ENCODE results near the gene ACACB.

Gene ACACB

DNA sequence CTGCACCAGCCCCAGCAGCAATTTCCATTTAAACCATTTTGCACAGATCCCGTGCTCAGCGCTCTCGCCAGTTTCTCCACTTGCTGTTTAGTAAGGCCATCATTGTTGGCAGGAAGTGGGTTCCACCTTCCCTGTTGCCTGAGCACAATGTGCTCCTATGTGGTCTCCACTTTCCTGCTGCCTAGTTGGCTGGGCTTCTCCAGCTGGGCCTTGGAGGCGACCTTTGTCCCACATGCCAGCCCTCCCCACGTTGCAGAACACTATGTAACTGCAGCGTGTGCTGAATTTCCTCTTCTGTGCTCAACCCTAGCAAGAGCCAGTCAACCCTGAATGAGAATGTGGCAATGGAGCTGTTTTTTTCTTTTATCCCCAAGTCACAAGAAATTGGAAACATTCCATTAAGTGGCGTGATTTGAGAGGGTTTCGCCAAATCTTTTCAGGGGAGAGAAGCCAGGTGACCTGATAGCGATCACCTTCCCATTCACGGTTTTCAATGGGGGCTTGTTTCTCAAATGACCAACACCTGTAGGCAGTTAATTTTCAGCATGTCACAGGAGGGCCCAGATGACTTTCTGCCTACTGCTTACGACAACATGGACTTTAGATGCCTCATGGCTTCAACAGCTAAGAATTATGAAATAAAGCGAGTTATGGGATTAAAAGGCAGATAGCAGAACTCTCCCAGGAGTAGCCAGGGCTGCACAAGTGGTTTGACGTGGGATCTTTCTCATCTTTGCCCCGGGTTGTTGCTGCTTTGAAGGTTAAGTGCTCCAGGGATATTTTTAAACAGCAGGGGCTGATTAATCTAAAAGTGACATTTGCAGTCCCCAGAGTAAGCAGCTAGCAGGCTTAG lies at the start of gene ACACB:
Gene ACACB (plus strand): TSS at position 830 of the 853 bp plus-strand sequence. CDS start 22,819 bp downstream, outside the sequence.
- no peak for DNase-seq

GRCh38 chr12:109069307-109070271 lies 46.8 kb upstream of the ACACB start:
- DNase-seq, result no peak

DNA sequence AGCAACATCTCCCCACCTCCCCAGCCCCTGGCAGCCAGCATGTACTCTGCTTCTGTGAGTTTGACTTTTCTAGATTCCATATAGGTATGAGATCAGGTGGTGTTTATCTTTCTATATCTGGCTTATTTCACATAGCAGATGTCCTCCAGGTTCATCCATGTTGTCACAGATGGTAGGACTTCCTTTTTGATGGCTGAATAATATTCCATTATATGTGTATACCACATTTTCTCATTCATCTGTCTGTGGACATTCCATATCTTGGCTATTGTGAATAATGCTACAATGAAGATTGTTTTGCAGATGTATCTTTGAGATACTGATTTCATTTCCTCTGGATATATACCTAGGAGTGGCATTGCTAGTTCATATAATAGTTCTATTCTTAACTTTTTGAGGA lies 41.5 kb upstream of the ACACB start:
- DNase-seq, result no peak

DNA sequence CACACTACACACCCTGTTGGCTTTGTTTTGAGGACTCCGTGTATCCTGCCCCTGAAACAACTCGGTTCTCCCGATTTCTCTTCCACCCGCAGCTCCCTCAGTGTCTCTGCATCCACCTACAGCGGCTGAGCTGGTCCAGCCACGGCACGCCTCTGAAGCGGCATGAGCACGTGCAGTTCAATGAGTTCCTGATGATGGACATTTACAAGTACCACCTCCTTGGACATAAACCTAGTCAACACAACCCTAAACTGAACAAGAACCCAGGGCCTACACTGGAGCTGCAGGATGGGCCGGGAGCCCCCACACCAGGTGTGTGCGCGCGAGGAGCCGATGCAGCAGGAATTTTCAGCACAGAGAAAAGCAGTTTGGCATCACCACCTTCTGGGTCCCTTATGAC lies 33.6 kb upstream of the ACACB start:
- no peak for DNase-seq

DNA sequence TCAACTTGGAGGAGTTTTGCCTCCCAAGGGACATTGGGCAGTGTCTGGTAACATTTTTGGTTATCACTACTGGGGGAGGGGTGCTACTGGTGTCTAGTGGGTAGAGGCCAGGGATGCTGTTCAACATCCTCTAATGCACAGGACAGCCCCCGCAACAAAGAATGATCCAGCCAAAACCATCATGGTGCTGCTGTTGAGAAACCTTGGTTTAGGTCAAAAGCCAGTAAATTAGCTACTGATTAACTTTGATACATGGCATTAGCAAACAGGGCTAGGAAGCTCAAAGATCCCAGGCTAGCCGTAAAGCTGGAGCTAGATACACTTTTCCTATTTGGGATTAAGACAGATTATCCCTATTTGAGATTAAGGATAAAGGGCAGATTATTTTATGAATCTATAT lies 32.0 kb upstream of the ACACB start:
- no peak for DNase-seq

DNA sequence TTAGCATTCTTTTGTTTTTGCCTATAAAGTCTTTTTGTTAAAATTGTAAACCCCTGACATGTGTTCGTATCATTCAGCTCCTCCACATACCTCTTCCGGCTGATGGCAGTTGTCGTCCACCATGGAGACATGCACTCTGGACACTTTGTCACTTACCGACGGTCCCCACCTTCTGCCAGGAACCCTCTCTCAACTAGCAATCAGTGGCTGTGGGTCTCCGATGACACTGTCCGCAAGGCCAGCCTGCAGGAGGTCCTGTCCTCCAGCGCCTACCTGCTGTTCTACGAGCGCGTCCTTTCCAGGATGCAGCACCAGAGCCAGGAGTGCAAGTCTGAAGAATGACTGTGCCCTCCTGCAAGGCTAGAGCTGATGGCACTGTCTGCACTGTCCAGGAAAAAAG lies 30.8 kb upstream of the ACACB start:
- DNase-seq, result no peak

- no peak for DNase-seq
These were observed 29.1 kb upstream of the ACACB start for GRCh38 chr12:109087250-109087649.

DNA sequence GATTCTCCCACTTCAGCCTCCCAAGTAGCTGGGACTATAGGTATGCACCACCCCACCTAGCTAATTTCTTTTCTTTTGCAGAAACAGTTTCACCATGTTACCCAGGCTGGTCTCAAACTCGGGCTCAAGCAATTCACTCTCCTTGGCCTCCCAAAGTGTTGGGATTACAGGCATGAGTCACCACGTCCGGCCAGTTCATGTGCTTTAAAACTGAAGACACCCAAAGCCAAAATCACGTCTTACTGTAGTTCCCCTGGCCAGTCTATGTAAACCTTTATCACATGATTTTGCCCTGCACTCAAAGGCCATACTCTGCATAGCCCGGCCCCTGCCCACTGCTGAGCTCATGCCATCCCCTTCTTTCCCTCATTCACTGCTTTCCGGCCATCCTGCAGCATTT lies 27.6 kb upstream of the ACACB start:
- no peak for DNase-seq

DNA sequence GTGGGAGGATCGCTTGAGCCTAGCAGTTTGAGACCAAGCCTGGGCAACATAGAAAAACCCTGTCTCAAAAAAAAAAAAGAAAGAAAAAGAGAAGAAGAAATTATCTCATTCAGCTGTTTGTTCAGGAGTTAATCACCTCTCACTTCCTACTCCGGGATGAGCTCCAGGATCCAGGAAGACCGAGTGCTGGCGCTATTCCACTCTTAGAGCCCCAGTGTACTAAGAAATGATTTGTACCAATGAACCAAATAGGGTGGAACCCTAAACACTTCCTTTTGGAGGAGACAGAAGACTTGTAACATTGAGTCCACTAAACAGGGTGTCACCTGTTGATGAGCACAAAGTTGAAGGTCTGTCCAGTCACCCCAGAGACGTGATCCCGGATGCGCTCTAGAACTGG lies 26.7 kb upstream of the ACACB start:
- no peak for DNase-seq

DNA sequence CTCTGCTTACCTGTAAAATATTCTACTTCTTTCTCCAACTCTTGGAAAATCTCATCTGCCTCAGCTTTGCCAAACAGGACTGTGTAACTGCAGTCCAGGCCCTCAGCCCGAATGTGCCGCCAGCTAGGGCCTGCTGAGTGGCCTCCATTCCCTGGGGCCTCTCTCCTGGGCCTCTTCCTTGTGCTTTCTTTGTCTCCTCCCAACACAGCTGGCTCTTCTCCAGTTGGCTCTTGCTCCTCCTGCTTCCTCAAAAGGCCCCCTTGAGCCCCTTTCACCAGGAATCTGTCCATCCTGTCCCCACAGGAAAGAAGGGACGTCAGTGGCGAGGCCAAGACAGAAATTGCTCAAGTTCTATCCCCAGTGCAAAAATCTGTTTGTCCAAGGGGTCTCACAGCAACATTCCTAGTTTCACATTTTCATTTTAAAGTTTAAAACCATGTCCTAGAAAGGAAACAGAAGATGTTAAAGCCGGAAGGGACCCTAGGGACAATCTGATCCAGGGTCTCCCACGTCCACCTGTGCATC lies 23.8 kb upstream of the ACACB start:
- no peak for DNase-seq

DNA sequence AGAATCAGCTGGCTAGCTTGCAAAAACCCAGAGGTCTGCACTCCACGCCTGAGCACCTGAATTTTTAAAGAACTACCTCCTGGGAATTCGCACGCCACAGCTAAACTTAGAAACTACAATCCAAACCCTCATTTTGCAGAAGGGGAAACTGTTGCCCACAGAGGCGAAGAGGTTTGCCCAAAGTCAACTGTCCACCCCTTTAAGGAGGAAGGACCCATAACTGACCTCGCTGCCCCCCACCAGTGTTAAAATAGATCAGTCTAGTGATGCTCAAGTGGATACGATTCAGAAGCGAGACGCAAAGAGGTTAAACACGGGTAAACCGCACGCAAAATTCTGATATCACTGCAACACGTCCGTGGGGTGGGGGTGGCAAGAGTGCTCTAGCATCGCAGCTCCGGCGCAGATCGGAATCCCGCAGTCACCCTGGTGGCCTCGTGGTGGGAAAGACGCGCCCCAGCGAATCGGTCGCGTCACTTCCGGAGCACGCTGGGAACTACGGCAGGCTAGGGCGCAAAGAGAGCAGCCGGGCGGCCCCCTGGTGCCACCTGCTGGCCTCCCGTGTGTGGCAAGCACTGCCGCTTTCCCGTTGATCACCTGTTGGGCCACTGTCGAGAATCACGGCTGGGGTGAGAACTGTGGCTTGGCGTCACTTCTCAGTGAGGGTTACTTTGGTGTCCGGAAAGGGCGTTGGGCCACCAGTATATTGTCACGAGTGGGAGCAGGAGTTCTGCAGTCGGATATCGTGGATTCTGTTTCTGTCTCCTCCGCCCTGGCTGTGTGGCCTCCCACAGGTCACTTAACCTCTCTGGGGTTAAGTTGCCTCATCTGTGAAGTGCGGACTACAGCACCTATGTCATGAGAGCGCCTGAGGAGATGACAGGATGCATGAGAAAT lies 23.1 kb upstream of the ACACB start, which contains the start of gene ALKBH2:
Gene ALKBH2 (minus strand): TSS at position 451 of the 897 bp plus-strand sequence. CDS start 686 bp downstream, outside the sequence.
- DNase-seq, result peak; percentile 95

DNA sequence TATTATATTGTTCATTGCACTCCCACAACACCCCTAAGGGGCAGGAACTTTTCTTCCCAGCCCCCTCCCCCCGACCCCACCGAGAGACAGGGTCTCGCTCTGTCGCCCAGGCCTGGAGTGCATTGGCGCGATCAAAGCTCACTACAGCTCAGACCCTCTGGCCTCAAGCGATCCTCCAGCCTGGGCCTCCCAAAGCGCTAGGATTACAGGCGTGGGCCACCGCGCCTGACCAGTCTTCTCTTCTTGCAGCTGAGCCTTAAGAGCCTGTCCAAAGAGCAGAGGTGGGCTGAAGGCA lies 19.3 kb upstream of the ACACB start:
- DNase-seq, result no peak

DNA sequence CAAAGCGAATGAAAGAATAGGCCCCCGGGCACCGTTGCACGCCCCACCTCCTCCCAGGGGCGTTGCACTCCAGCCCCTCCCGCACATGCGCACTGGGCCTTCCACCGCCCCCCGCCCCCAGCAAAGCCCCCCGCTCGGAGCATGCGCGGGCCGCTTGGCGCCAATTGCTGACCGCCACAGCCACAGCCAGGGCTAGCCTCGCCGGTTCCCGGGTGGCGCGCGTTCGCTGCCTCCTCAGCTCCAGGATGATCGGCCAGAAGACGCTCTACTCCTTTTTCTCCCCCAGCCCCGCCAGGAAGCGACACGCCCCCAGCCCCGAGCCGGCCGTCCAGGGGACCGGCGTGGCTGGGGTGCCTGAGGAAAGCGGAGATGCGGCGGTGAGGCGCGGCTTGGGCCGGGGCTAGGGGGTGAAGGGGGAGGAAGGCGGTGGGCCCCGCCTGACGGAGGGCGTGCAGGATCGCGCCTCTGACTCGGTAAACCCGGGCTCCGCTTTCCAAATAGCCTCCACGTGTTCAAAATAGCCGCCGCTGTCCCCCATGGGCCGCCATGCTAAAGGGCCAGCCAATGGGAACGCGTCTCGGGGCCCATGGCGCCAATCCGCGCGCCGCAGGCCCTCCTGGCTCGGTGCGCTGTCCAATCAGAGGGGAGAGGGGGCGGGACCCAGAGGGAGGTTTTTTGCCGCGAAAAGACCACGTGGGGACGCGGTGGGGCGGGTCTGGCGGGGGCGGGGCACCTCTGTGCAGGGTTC lies 18.8 kb upstream of the ACACB start, which contains the start of gene UNG:
Gene UNG (plus strand): TSS at position 163 of the 748 bp plus-strand sequence. CDS start 83 bp downstream, at position 246.
- peak; percentile 98 for DNase-seq

GRCh38 chr12:109098183-109098604 lies 18.2 kb upstream of the ACACB start:
- no peak for DNase-seq

GRCh38 chr12:109098651-109099050 lies 17.7 kb upstream of the ACACB start:
- no peak for DNase-seq

- no peak for DNase-seq
These were observed 16.9 kb upstream of the ACACB start for GRCh38 chr12:109099431-109100020.

DNA sequence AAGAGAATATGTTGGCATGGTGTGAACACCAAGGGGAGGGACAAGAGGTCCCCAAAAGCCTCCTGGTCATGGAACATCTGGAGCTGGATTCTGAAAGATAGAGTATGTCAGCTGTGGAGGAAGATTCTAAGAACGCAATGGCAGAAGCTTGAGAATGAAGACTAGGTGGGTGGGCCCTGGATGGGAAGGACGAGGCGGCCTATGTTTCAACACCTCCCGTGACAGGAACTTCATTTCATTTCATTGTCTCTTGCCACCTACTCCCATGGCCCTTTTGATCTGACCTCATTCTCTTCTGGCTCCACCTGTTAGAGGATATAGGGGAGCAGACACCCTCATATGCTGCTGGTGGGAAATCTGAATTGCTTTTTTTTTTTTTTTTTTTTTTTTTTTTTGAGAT lies 15.6 kb upstream of the ACACB start:
- DNase-seq, result no peak

GRCh38 chr12:109102491-109102890 lies 13.9 kb upstream of the ACACB start:
- DNase-seq, result no peak

DNA sequence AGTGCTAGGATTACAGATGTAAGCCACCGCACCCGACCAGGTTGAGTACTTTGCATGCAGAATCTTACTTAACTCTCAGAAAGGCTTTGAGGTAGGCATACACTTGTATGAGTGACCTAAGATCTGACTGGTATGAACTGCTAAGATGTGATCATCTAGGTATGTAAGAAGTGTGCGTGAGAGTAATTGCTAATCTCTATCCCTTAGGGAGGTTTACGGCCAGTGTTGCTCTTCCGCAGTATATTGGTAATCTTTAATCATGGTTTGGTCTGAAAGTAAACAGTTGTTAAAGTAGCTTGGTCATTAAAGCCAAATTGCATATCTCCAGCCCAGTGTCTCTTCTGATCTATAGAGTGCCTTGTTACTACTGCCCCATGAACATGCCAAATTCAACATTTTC lies 11.2 kb upstream of the ACACB start:
- DNase-seq, result no peak

DNA sequence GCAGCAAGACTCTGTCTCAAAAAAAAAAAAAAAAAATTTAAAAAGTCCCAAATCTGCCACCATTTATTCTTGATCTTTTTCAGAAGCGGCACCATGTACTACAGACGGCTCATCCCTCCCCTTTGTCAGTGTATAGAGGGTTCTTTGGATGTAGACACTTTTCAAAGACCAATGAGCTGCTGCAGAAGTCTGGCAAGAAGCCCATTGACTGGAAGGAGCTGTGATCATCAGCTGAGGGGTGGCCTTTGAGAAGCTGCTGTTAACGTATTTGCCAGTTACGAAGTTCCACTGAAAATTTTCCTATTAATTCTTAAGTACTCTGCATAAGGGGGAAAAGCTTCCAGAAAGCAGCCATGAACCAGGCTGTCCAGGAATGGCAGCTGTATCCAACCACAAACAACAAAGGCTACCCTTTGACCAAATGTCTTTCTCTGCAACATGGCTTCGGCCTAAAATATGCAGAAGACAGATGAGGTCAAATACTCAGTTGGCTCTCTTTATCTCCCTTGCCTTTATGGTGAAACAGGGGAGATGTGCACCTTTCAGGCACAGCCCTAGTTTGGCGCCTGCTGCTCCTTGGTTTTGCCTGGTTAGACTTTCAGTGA lies 6.5 kb upstream of the ACACB start:
- no peak for DNase-seq
